Activated T-cell treated with anti-CD3 and anti-CD28 coated beads, Interleukin-2, amount 50 U/mL, for 1 hour (primary cell): ENCODE results near the gene CRCP.
"Not testable (repeated sequence)": the region's sequence is repeated elsewhere in the genome, so short reads cannot be mapped to it uniquely, and the experiment has no call there.

ENCODE experiments used
- DNase-seq: peaks from one replicate; pipeline ENCODE4 v3.0.0-alpha.2; 2020

CRCP gene

GRCh38 chr7:66108410-66108809 is 6.2 kb upstream of the CRCP start:
- DNase-seq = not testable (repeated sequence)

GRCh38 chr7:66110856-66111255 is 3.8 kb upstream of the CRCP start:
- no peak for DNase-seq

GRCh38 chr7:66116680-66117420 is 2.2 kb downstream of the CRCP start:
- not testable (repeated sequence) for DNase-seq

- DNase-seq = no peak
These were observed 4.0 kb downstream of the CRCP start for GRCh38 chr7:66118603-66119002.

GRCh38 chr7:66119245-66119850 is 4.7 kb downstream of the CRCP start:
- no peak for DNase-seq

GRCh38 chr7:66123175-66123528 is 8.5 kb downstream of the CRCP start:
- DNase-seq = no peak

- not testable (repeated sequence) for DNase-seq
These were observed 9.9 kb downstream of the CRCP start for GRCh38 chr7:66124569-66124861.

- no peak for DNase-seq
These were observed 10.5 kb downstream of the CRCP start for GRCh38 chr7:66125052-66125694.

GRCh38 chr7:66125781-66126352 is 11.2 kb downstream of the CRCP start:
- DNase-seq = not testable (repeated sequence)

- DNase-seq = not testable (repeated sequence)
These were observed 12.5 kb downstream of the CRCP start for GRCh38 chr7:66127172-66127571.

GRCh38 chr7:66138994-66139752 is 24.5 kb downstream of the CRCP start:
- no peak for DNase-seq

- DNase-seq = no peak
These were observed 26.3 kb downstream of the CRCP start for GRCh38 chr7:66140924-66141323.

- DNase-seq = no peak
These were observed 27.7 kb downstream of the CRCP start for GRCh38 chr7:66142334-66142733.

- DNase-seq = no peak
These were observed 28.3 kb downstream of the CRCP start for GRCh38 chr7:66142996-66143395.

- no peak for DNase-seq
These were observed 29.3 kb downstream of the CRCP start for GRCh38 chr7:66143876-66144332.

GRCh38 chr7:66145400-66146104 is 30.9 kb downstream of the CRCP start:
- no peak for DNase-seq

GRCh38 chr7:66146701-66147100 is 32.1 kb downstream of the CRCP start:
- DNase-seq = no peak

GRCh38 chr7:66147657-66148056 is 33.0 kb downstream of the CRCP start:
- not testable (repeated sequence) for DNase-seq

GRCh38 chr7:66150471-66150870 is 35.8 kb downstream of the CRCP start:
- DNase-seq = no peak

- DNase-seq = no peak
These were observed 37.9 kb downstream of the CRCP start for GRCh38 chr7:66152371-66153191.

- DNase-seq = no peak
These were observed 39.0 kb downstream of the CRCP start for GRCh38 chr7:66153691-66154090.

- DNase-seq = not testable (repeated sequence)
These were observed 41.4 kb downstream of the CRCP start for GRCh38 chr7:66156035-66156434.
